Spleen (tissue), 11 donors: ENCODE data around the gene GRM8. TPM values are rescaled to one million over a fixed set of nuclear protein-coding genes. Genes with fewer than 3 reads are reported as not detected.

ENCODE experiments used
- DNase-seq: peaks from one replicate; pipeline ENCODE4 v3.0.0-alpha.2; 2020
- H3K27ac ChIP-seq, 8 donors: fragments of 200-600 bp; sonication (generic) in 7 of 8; 1 replicate in 4 of 8; 2 replicates in 4 of 8; pipeline versions ENCODE4 v1.5.0 to v1.8.0; 2016 to 2021; ENCODE audit warnings: inconsistent platforms in 4 of 8, mild to moderate bottlenecking in 4 of 8, moderate library complexity in 1 of 8
- H3K27me3 ChIP-seq, 7 donors: fragments of 200-600 bp; sonication (generic) in 6 of 7; replicated peaks in 1 of 7; 1 replicate in 4 of 7; 2 replicates in 3 of 7; pipeline versions ENCODE4 v1.5.0 to v1.8.0; 2016 to 2021; ENCODE audit warnings: inconsistent platforms in 3 of 7, mild to moderate bottlenecking in 1 of 7
- H3K36me3 ChIP-seq, 6 donors: fragments of 200-600 bp; sonication (generic) in 5 of 6; 1 replicate in 4 of 6; 2 replicates in 2 of 6; pipeline versions ENCODE4 v1.5.0 to v1.8.0; 2016 to 2021; ENCODE audit warnings: inconsistent platforms in 2 of 6
- H3K4me1 ChIP-seq, 6 donors: fragments of 200-600 bp; sonication (generic) in 5 of 6; 1 replicate in 3 of 6; 2 replicates in 3 of 6; pipeline versions ENCODE4 v1.5.0 to v1.8.0; 2016 to 2021; ENCODE audit warnings: inconsistent platforms in 3 of 6
- H3K4me3 ChIP-seq, 8 donors: fragments of 200-600 bp; sonication (generic) in 7 of 8; 1 replicate in 4 of 8; 2 replicates in 4 of 8; pipeline versions ENCODE4 v1.5.0 to v1.8.0; 2016 to 2021; ENCODE audit warnings: inconsistent platforms in 4 of 8, mild to moderate bottlenecking in 4 of 8, moderate library complexity in 2 of 8
- H3K9me3 ChIP-seq, 8 donors: fragments of 200-600 bp; sonication (generic) in 7 of 8; 1 replicate in 4 of 8; 2 replicates in 4 of 8; pipeline versions ENCODE4 v1.5.0 to v1.8.0; 2016 to 2021; ENCODE audit warnings: inconsistent platforms in 4 of 8
- CTCF ChIP-seq, 11 experiments: fragments of 200-600 bp in 7 of 11; fragments of 450-650 bp in 4 of 11; sonication (generic) in 4 of 11; IDR thresholded peaks in 8 of 11; conservative IDR thresholded peaks in 3 of 11; 1 replicate in 7 of 11; 2 replicates in 4 of 11; pipeline versions ENCODE4 v1.4.0 to v1.8.0; 2016 to 2021; ENCODE audit warnings: antibody characterized with exemption in 11 of 11, inconsistent platforms in 4 of 11, mild to moderate bottlenecking in 1 of 11
- POLR2A ChIP-seq, 3 donors: fragments of 450-650 bp; IDR thresholded peaks; one replicate each; pipeline ENCODE4 v1.5.1; 2017; ENCODE audit warnings: antibody characterized with exemption in 3 of 3, mild to moderate bottlenecking in 1 of 3
- POLR2AphosphoS5 ChIP-seq, 3 donors: sonication (generic); formaldehyde crosslinking; IDR thresholded peaks; one replicate each; pipeline ENCODE4 v1.5.1; 2017; ENCODE audit warnings: antibody characterized with exemption in 3 of 3
- WGBS, 5 donors: extraction: QIAGEN DNeasy Blood & Tissue Kit in 3 of 5; methylation state at CpG; one replicate each; pipeline versions ENCODE4 v1.1.5 to v1.1.7; 2013 to 2018; 5-methylcytosine and 5-hydroxymethylcytosine counted together
- intact Hi-C: fragments of 100-400 bp; cut with DNase I; formaldehyde crosslinking; loops from one replicate; pipeline ENCODE4 v1.15.0; 2023; ENCODE audit warnings: low total_unique reads
- polyA plus RNA-seq, 3 donors: library from polyadenylated mRNA; stranded (reverse); fragments of 200-250 nt; gene quantifications; one replicate each; pipeline ENCODE4 v1.2.1, GENCODE V29; 2013
- total RNA-seq, 7 donors: library from RNA; depleted of rRNA in 3 of 7; stranded (reverse); fragments of >200 nt in 3 of 7; fragmentation: NEBNext Ultra II Directional in 4 of 7; extraction: Animal tissue kit (Norgen Biotek cat#: 25700) in 4 of 7; gene quantifications; one replicate each; pipeline versions ENCODE4 v1.1.0 to v1.2.1, GENCODE V29; 2016 to 2021
- donor health status: healthy with polysubstance abuse.
- donor health status: DM: no; HTN: no; CAD: no; lungs with moderate emphysema.
- donor health status: DM: no; HTN: no; CAD: no.
- donor health status: Bipolar disorder and iron deficiency.
- donor health status: healthy.
- donor health status: DM: no; HTN: no; CAD: no.
- donor health status: DM: yes; HTN: yes; CAD: no.

GRM8 gene
- total and polyA plus RNA-seq, 10 donors = 0.30 to 0.60 TPM; not detected in 8

GRCh38 chr7:127150543-127150942, 102.2 kb downstream of the GRM8 start:
- H3K27ac ChIP-seq = no peak overlapping the region
- intact Hi-C loops = no loop called here
- no peaks in the 10 kb centered on the region for H3K36me3 ChIP-seq
- 47 to 56% (median 53%) methylated on average over 2 of the region's 2 CpGs for WGBS, 5 donors
- no peak for DNase-seq
- no peaks in the 10 kb centered on the region for H3K4me1 ChIP-seq
- TF ChIP-seq POLR2A (IDR thresholded peaks at IDR 0.05) = no peak
- no peak for TF ChIP-seq CTCF (IDR thresholded peaks at IDR 0.05 in 8 of 11, conservative IDR thresholded peaks at IDR 0.05 in 3 of 11)
- no peak for TF ChIP-seq POLR2AphosphoS5 (IDR thresholded peaks at IDR 0.05)
- H3K4me3 ChIP-seq = no peak overlapping the region
- no peaks in the 10 kb centered on the region for H3K9me3 ChIP-seq
- peaks cover 0 to 4% (median 0%) of the 10 kb centered on the region in 7 donors for H3K27me3 ChIP-seq

GRCh38 chr7:127146746-127147536, 105.8 kb downstream of the GRM8 start:
- Histone ChIP-seq H3K4me3 (no peak overlapping the region), H3K9me3 (no peaks in the 10 kb centered on the region), H3K27ac (no peak overlapping the region), H3K27me3 (peaks cover 0 to 4% (median 0%) of the 10 kb centered on the region in 7 donors), H3K4me1 (no peaks in the 10 kb centered on the region), H3K36me3 (no peaks in the 10 kb centered on the region)
- TF ChIP-seq POLR2AphosphoS5 (IDR thresholded peaks at IDR 0.05) (no peak), POLR2A (IDR thresholded peaks at IDR 0.05) (no peak), CTCF (IDR thresholded peaks at IDR 0.05 in 8 of 11, conservative IDR thresholded peaks at IDR 0.05 in 3 of 11) (no peak)
- intact Hi-C loops = no loop called here
- 76 to 83% (median 81%) methylated on average over 4 of the region's 4 CpGs for WGBS, 5 donors
- DNase-seq = no peak

GRCh38 chr7:127137146-127137545, 115.6 kb downstream of the GRM8 start:
- Histone ChIP-seq H3K27me3 (no peaks in the 10 kb centered on the region), H3K36me3 (no peaks in the 10 kb centered on the region), H3K4me1 (no peaks in the 10 kb centered on the region), H3K9me3 (no peaks in the 10 kb centered on the region), H3K4me3 (no peak overlapping the region), H3K27ac (no peak overlapping the region)
- intact Hi-C loops = no loop called here
- DNase-seq = no peak
- TF ChIP-seq POLR2A (IDR thresholded peaks at IDR 0.05) (no peak), POLR2AphosphoS5 (IDR thresholded peaks at IDR 0.05) (no peak), CTCF (IDR thresholded peaks at IDR 0.05 in 8 of 11, conservative IDR thresholded peaks at IDR 0.05 in 3 of 11) (no peak)

GRCh38 chr7:127135871-127136485, 116.8 kb downstream of the GRM8 start:
- TF ChIP-seq CTCF (IDR thresholded peaks at IDR 0.05 in 8 of 11, conservative IDR thresholded peaks at IDR 0.05 in 3 of 11) (no peak), POLR2AphosphoS5 (IDR thresholded peaks at IDR 0.05) (no peak), POLR2A (IDR thresholded peaks at IDR 0.05) (no peak)
- no peak for DNase-seq

More at GRCh38 chr7:127135871-127136485, 116.8 kb downstream of the GRM8 start:
- Histone ChIP-seq H3K9me3 (no peaks in the 10 kb centered on the region), H3K27ac (no peak overlapping the region), H3K36me3 (no peaks in the 10 kb centered on the region), H3K4me3 (no peak overlapping the region), H3K4me1 (no peaks in the 10 kb centered on the region), H3K27me3 (no peaks in the 10 kb centered on the region)
- intact Hi-C loops = no loop called here
- 76 to 89% (median 80%) methylated on average over 2 of the region's 2 CpGs for WGBS, 5 donors
